Large intestine (tissue), 12 donors: ENCODE results near the gene PCDH17. TPM values are rescaled to one million over a fixed set of nuclear protein-coding genes. Genes with fewer than 3 reads are reported as not detected.

Experiments
- DNase-seq, 2 donors: peaks; one replicate each; pipeline versions ENCODE4 v3.0.0 to v3.0.0-alpha.2; 2013
- H3K27ac ChIP-seq: one replicate; pipeline ENCODE4 v1.5.1; 2013; ENCODE audit warnings: low read length
- H3K27me3 ChIP-seq: 2 replicates; pipeline ENCODE4 v1.6.1; 2013; ENCODE audit warnings: low read length; ENCODE audit not compliant: control insufficient read depth, insufficient read depth
- H3K36me3 ChIP-seq: 2 replicates; pipeline ENCODE4 v1.6.1; 2013; ENCODE audit warnings: low read length; ENCODE audit not compliant: control insufficient read depth, insufficient read depth
- H3K4me1 ChIP-seq: one replicate; pipeline ENCODE4 v1.6.1; 2013; ENCODE audit warnings: low read length; ENCODE audit not compliant: control insufficient read depth, insufficient read depth
- H3K4me3 ChIP-seq: one replicate; pipeline ENCODE4 v1.5.1; 2013; ENCODE audit warnings: low read length
- H3K9me3 ChIP-seq: one replicate; pipeline ENCODE4 v1.6.1; 2013; ENCODE audit warnings: mild to moderate bottlenecking, low read depth, low read length, moderate library complexity; ENCODE audit not compliant: control insufficient read depth
- WGBS: methylation state at CpG from one replicate; pipeline ENCODE4 v1.1.5; 2013; ENCODE audit warnings: low lambda C conversion rate; ENCODE audit not compliant: insufficient coverage; 5-methylcytosine and 5-hydroxymethylcytosine counted together
- long read RNA-seq, 11 donors: transcript quantifications; one replicate each; lab custom pipeline, GENCODE V29; 2026
- polyA plus RNA-seq: library from polyadenylated mRNA; unstranded; fragments of 120-200 nt; gene quantifications from one replicate; pipeline ENCODE4 v1.2.1, GENCODE V29; 2013

PCDH17 gene, protein sequence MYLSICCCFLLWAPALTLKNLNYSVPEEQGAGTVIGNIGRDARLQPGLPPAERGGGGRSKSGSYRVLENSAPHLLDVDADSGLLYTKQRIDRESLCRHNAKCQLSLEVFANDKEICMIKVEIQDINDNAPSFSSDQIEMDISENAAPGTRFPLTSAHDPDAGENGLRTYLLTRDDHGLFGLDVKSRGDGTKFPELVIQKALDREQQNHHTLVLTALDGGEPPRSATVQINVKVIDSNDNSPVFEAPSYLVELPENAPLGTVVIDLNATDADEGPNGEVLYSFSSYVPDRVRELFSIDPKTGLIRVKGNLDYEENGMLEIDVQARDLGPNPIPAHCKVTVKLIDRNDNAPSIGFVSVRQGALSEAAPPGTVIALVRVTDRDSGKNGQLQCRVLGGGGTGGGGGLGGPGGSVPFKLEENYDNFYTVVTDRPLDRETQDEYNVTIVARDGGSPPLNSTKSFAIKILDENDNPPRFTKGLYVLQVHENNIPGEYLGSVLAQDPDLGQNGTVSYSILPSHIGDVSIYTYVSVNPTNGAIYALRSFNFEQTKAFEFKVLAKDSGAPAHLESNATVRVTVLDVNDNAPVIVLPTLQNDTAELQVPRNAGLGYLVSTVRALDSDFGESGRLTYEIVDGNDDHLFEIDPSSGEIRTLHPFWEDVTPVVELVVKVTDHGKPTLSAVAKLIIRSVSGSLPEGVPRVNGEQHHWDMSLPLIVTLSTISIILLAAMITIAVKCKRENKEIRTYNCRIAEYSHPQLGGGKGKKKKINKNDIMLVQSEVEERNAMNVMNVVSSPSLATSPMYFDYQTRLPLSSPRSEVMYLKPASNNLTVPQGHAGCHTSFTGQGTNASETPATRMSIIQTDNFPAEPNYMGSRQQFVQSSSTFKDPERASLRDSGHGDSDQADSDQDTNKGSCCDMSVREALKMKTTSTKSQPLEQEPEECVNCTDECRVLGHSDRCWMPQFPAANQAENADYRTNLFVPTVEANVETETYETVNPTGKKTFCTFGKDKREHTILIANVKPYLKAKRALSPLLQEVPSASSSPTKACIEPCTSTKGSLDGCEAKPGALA (N-terminal part only)
- polyA plus RNA-seq: 8.4 TPM
- long read RNA-seq, donor 1, full-length matches to known transcripts: 1 of 1 reads
- long read RNA-seq, donor 1, partial matches to known transcripts: 0 of 1 reads
- long read RNA-seq, donor 1, other reads (novel, unspliced or antisense): 0 of 1 reads
- long read RNA-seq, donor 2, full-length matches to known transcripts: 4 of 4 reads
- long read RNA-seq, donor 2, partial matches to known transcripts: 0 of 4 reads
- long read RNA-seq, donor 2, other reads (novel, unspliced or antisense): 0 of 4 reads
- long read RNA-seq, donor 3: 0 reads
- long read RNA-seq, donor 4: 0 reads
- long read RNA-seq, donor 5, full-length matches to known transcripts: 4 of 4 reads
- long read RNA-seq, donor 5, partial matches to known transcripts: 0 of 4 reads
- long read RNA-seq, donor 5, other reads (novel, unspliced or antisense): 0 of 4 reads
- long read RNA-seq, donor 6, full-length matches to known transcripts: 3 of 3 reads
- long read RNA-seq, donor 6, partial matches to known transcripts: 0 of 3 reads
- long read RNA-seq, donor 6, other reads (novel, unspliced or antisense): 0 of 3 reads
- long read RNA-seq, donor 7, partial matches to known transcripts: 7 of 7 reads
- long read RNA-seq, donor 7, other reads (novel, unspliced or antisense): 0 of 7 reads
- long read RNA-seq, donor 8, full-length matches to known transcripts: 1 of 1 reads
- long read RNA-seq, donor 8, partial matches to known transcripts: 0 of 1 reads
- long read RNA-seq, donor 8, other reads (novel, unspliced or antisense): 0 of 1 reads
- long read RNA-seq, donor 9, full-length matches to known transcripts: 1 of 1 reads
- long read RNA-seq, donor 9, partial matches to known transcripts: 0 of 1 reads
- long read RNA-seq, donor 9, other reads (novel, unspliced or antisense): 0 of 1 reads
- long read RNA-seq, donor 10, partial matches to known transcripts: 0 of 1 reads
- long read RNA-seq, donor 10, other reads (novel, unspliced or antisense): 0 of 1 reads
- long read RNA-seq, donor 11, full-length matches to known transcripts: 2 of 2 reads
- long read RNA-seq, donor 11, partial matches to known transcripts: 0 of 2 reads
- long read RNA-seq, donor 11, other reads (novel, unspliced or antisense): 0 of 2 reads

DNA sequence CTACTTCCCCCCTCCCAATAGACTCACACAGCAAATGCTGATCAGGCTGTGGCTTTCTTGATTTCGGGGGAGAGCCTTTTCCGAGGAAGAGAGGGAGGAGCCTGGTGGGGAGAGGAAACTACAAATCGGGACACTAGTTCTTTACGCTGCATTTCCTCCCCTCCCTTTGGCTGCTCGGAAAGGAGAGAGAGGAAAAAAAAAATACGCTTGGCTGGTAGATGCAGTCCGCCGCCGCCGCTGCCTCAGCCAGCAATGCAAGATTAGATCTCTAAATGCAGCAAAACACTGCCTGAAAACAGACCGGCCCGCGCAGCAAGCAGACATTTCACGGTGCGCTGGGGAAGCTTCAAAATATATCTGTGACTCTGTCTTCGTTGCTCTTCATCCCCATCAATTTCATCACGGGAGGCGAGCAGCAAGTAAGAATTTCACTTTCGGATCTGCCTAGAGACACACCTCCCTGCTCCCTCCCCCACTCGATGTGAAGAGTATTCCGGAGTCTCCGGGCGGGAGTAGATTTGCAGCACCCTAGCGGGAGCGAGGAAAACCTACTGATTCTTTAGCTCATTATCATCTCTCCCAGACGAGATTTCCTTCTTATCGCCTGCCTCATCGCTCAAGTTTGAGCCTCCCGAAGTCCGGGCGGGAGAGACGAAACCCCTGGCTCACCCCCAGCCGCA lies at the start of gene PCDH17:
Gene PCDH17 (plus strand): TSS at position 149 of the 680 bp plus-strand sequence. CDS start 803 bp downstream, outside the sequence.
- Histone ChIP-seq H3K9me3 (peaks cover 18% of the 10 kb centered on the region), H3K27ac (peak within 1 kb of the TSS; percentile 14), H3K27me3 (peaks cover 72% of the 10 kb centered on the region), H3K4me1 (peaks cover 8% of the 10 kb centered on the region), H3K4me3 (peak within 1 kb of the TSS; percentile 46), H3K36me3 (no peaks in the 10 kb centered on the region)
- peak in 1 of 2 donors; percentile 49 for DNase-seq
- WGBS: no CpG with 5 or more reads among the region's 33 CpGs

DNA sequence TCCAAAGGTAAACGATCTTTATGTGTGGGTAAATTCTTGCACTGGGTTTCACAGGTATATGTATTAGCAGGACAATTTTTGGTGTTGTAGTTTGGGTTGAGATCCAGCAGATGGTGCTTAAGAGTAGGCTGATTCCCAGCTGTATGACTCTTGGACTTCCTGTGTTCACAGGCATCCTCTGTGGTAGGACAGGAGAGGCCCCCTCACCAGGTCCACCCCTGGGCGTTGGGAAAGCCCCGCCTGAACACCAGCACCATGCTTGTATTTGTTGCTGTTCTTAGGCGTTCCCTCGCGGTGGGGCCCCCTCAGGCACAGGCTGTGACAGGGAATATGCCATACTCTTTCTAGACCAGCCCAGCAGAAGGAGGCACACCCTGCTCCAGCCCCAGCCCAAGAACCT lies 49.5 kb upstream of the PCDH17 start:
- H3K27me3 ChIP-seq: no peaks in the 10 kb centered on the region
- WGBS: no CpG with 5 or more reads among the region's 6 CpGs
- DNase-seq: no peak

DNA sequence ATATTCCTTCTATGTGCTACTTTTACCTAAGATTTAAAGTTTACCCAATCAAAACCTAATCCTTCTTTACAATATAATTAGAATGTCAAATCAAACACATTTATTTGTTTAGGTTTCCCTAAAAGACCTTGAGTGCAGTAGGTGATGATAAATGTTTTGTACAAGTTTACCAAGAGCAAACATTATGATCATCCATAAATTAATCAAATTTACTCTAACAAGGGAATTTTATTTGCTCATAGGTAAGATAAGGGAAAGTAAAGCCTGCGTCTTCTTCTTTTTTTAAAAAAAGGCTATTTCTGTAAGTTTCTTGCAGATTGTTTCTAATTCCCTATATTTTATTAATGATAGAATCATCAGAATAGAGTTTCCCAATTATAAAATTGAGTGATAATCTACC lies 48.0 kb upstream of the PCDH17 start:
- Histone ChIP-seq H3K9me3 (no peaks in the 10 kb centered on the region), H3K4me1 (no peaks in the 10 kb centered on the region), H3K27ac (no peak overlapping the region), H3K27me3 (no peaks in the 10 kb centered on the region), H3K36me3 (no peaks in the 10 kb centered on the region), H3K4me3 (no peak overlapping the region)
- no peak for DNase-seq
- whole genome bisulfite sequencing: 33% methylated on average over 1 of the region's 1 CpG

More for the DNA sequence above, 49.5 kb upstream of the PCDH17 start:
- H3K9me3 ChIP-seq: no peaks in the 10 kb centered on the region
- no peaks in the 10 kb centered on the region for H3K36me3 ChIP-seq
- no peak overlapping the region for H3K27ac ChIP-seq
- no peak overlapping the region for H3K4me3 ChIP-seq
- no peaks in the 10 kb centered on the region for H3K4me1 ChIP-seq

DNA sequence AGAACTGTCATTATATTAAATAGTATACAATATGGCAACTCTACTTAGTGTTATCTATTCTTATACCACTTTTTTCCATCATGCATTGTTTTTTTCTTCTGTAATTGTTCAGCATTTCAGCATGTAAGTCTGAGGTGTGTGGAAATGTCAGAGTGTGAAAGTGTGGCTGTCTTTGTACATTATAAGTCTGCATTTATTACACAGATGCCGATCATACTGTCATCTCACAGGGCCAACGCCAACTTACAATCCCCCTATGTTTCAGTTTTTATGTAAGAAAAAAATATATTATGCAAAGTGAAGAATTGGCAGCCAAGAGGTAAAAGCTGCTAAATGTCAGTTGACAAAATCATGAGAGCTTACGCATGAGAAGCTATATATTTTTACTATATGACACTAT lies 42.9 kb upstream of the PCDH17 start:
- Histone ChIP-seq H3K36me3 (no peaks in the 10 kb centered on the region), H3K4me1 (no peaks in the 10 kb centered on the region), H3K27ac (no peak overlapping the region), H3K4me3 (no peak overlapping the region), H3K27me3 (no peaks in the 10 kb centered on the region), H3K9me3 (no peaks in the 10 kb centered on the region)
- 94% methylated on average over 2 of the region's 3 CpGs for WGBS
- no peak for DNase-seq

DNA sequence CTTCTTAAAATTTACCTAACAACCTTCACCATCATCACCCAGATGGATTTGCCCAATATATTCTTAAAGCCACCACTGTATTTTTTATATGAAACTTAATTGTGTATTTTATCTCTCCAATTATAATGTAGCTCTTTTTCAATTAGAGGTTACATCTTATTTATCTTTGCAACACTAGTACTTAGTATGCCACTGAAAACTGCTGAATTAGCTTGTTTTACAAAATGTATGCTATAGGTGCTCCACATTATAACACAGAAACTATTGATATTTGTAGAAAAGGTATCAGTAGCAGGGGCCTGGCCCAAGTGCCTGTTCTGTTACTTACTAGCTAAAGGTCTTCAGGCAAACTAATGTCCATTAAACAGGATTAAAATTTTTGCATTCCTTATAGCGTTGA lies 35.8 kb upstream of the PCDH17 start:
- H3K27ac ChIP-seq: no peak overlapping the region
- no peaks in the 10 kb centered on the region for H3K36me3 ChIP-seq
- no peak for DNase-seq
- no peaks in the 10 kb centered on the region for H3K9me3 ChIP-seq
- no peak overlapping the region for H3K4me3 ChIP-seq
- no peaks in the 10 kb centered on the region for H3K27me3 ChIP-seq
- WGBS: no CpG with 5 or more reads among the region's 1 CpG
- H3K4me1 ChIP-seq: no peaks in the 10 kb centered on the region

DNA sequence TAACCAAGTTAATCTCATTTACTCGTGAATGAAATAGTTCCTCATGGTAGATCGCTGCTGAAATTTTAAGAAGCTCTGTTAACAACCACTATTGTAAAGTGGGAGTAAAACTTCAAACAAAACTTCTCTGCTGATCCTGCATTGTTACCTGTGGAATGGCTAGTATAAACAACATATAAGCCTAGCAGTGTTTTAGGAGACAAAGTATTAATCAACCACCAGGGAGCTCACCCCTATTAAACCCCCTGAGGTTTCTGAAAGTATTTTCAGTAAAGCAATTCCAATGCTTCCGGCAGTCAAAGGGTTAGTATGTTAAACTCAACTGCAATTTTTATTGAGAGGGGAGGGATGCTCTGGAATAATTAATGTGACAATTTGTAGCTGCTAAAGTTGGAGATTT lies 30.0 kb upstream of the PCDH17 start:
- Histone ChIP-seq H3K4me1 (no peaks in the 10 kb centered on the region), H3K9me3 (no peaks in the 10 kb centered on the region), H3K36me3 (no peaks in the 10 kb centered on the region), H3K4me3 (no peak overlapping the region), H3K27me3 (no peaks in the 10 kb centered on the region), H3K27ac (no peak overlapping the region)
- no peak for DNase-seq
- 60% methylated on average over 1 of the region's 3 CpGs for WGBS

DNA sequence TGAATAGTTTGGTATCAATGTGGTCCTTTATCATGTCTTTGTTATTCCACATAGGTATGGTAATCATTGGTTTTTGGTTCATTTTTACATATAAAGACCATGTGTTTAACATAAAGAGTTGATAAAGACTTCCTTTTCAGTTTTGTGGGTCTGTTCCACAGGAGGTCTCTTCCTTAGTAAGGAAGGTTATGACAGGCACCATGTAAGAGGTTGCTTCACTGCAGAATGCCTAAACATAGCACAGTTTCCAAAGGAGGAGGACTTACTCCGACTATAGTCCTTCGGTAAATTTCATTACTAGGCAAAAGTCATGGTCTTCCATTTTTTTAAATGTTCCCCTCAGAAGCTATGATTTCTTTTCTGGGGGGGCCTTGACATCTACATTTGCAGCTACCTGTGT lies 27.1 kb upstream of the PCDH17 start:
- no peak overlapping the region for H3K4me3 ChIP-seq
- no CpG with 5 or more reads among the region's 2 CpGs for WGBS

DNA sequence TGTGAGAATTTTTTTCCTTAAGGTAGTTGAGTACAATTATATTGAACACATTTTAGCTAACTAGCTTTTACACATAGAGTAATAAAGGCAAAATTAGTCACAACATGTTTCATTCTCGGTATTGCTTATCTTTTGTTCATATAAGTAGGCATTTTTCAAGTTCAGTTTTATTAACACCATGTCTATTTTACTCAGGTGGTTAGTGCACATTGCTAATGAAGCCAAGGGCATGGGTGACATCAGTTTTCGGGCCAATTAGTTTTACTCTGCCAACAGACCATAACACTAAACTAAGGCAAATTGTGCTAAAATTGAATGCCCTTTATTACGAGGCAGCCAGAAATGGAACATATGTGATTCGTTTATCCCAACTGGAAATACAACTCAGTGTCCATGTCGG lies 19.6 kb upstream of the PCDH17 start:
- no peaks in the 10 kb centered on the region for H3K4me1 ChIP-seq
- no peak for DNase-seq
- H3K36me3 ChIP-seq: no peaks in the 10 kb centered on the region
- no peak overlapping the region for H3K27ac ChIP-seq
- H3K27me3 ChIP-seq: no peaks in the 10 kb centered on the region
- H3K4me3 ChIP-seq: no peak overlapping the region
- H3K9me3 ChIP-seq: no peaks in the 10 kb centered on the region
- 81% methylated on average over 4 of the region's 5 CpGs for WGBS

More for the DNA sequence above, 27.1 kb upstream of the PCDH17 start:
- H3K9me3 ChIP-seq: no peaks in the 10 kb centered on the region
- no peaks in the 10 kb centered on the region for H3K27me3 ChIP-seq
- no peak overlapping the region for H3K27ac ChIP-seq
- H3K4me1 ChIP-seq: no peaks in the 10 kb centered on the region
- DNase-seq: no peak
- H3K36me3 ChIP-seq: no peaks in the 10 kb centered on the region
